GM15510 (cell line): ENCODE measurements around the gene EIF4EBP2.

Experiments
- POLR2A ChIP-seq: IDR thresholded peaks from 3 replicates; pipeline ENCODE4 v1.6.1; 2011; ENCODE audit warnings: borderline replicate concordance; ENCODE audit not compliant: insufficient read length; ENCODE audit errors: extremely low read depth

Gene EIF4EBP2

GRCh38 chr10:70369498-70370018 lies 34.4 kb upstream of the EIF4EBP2 start:
- TF ChIP-seq POLR2A, result no peak

DNA sequence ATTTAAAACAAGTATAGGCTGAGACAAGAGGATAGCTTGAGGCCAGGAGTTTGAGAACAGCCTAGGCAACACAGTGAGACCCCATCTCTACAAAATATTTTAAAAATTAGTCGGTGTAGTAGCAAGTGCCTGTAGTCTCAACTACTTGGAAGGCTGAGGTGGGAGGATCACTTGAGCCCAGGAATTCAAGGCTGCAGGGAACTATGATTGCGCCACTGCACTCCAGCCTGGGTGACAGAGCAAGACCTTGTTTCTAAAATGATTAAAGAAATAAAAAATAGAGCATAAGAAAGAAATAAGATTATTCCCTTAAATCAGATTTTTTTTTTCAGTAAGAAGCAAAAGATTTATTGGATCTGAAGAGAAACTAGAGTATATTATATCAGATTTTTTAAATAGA lies 33.2 kb upstream of the EIF4EBP2 start:
- no peak for TF ChIP-seq POLR2A

- TF ChIP-seq POLR2A, result no peak
Measured at GRCh38 chr10:70371846-70372245, 32.1 kb upstream of the EIF4EBP2 start.

DNA sequence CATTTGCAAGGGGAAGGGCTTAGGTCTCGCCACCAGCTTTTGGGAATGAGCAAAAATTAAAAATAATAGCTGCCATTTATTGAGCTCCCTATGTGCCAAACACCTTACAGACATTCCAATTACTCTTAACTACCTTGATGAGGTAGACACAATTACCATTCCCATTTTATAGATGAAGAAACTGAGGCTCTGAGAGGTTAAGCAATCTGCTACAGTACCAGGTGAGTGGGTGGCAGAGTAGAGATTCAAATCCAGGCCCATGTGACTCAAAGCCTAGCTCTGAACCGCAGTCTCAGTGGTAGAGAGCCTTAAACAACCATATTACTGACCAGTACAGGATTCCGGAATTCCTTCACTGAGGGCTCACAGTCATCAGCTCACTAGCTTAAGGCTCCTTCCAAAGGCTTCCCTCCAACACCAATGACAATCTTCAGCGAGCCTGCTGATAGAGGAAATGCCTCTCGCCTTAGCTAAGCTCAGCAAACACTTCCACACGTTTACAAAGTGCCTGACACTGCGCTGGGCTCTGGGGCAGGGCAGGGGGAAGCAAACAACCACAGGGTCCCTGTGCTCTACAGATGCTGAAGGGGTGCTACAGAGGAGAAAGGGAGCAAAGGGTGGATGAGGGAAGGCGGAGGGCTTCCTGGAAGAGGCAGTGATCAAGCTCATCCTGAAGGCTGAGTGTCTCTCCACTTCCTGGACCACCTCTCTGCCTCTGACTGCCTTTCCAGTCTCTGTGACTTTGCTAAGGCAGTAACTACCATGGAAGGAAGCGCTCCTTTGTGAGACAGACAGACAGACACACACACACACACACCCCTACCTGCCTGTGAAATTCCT lies 28.9 kb upstream of the EIF4EBP2 start:
- TF ChIP-seq POLR2A, result no peak

GRCh38 chr10:70376436-70377378 lies 27.2 kb upstream of the EIF4EBP2 start:
- no peak for TF ChIP-seq POLR2A

DNA sequence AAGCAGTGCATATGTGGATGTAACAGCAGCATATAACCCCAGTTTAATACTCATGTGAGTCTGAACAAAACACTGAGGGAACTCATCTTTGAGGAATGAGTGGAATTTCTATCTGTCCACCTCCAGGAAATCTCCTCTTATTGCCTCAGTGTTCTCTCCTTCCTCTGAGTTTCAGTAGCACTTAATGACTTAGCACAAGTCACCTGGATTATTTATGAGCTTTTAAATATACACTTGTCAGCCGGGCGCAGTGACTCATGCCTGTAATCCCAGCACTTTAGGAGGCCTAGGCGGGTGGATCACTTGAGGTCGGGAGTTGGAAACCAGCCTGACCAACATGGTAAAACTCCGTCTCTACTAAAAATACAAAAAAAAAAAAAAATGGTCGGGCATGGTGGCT lies 25.8 kb upstream of the EIF4EBP2 start:
- no peak for TF ChIP-seq POLR2A

- no peak for TF ChIP-seq POLR2A
Measured at GRCh38 chr10:70379581-70380176, 24.3 kb upstream of the EIF4EBP2 start.

DNA sequence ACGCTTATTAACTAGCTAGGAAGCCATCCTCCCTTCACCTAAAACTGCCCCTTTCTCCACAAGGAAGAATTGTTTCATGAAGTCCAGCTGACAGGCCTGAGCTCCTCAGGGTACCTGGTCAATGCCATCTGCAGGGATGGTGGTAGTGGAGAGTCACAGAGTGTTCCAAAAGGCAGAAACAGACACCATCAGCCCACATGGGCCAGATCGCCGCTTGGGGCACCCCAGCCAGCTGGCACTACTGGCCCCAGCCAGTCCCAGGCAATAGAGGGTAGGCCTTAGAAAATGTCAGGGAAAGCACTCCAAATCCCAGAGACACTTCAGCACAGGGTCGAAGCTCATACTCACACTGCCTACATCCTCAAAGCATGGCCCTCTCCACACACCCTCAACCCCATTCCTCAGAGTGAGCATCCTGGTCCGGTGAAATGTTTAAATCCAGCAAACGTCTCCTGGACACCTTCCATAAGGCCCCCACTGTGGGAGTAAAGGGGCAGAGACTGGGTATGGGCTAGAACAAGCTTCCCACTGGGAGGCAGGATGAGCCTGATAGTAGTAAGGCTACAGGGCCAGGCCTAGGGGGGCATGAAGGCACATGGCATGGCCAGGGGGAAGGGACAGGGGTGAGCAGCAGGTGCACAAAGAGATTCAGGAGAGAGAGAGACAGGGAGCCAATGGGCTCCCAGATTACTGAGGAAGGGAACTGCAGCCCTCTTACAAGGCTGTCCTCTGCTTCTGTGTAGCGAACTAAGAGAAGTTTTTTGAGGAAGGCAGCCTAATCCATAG lies 23.4 kb upstream of the EIF4EBP2 start:
- no peak for TF ChIP-seq POLR2A

DNA sequence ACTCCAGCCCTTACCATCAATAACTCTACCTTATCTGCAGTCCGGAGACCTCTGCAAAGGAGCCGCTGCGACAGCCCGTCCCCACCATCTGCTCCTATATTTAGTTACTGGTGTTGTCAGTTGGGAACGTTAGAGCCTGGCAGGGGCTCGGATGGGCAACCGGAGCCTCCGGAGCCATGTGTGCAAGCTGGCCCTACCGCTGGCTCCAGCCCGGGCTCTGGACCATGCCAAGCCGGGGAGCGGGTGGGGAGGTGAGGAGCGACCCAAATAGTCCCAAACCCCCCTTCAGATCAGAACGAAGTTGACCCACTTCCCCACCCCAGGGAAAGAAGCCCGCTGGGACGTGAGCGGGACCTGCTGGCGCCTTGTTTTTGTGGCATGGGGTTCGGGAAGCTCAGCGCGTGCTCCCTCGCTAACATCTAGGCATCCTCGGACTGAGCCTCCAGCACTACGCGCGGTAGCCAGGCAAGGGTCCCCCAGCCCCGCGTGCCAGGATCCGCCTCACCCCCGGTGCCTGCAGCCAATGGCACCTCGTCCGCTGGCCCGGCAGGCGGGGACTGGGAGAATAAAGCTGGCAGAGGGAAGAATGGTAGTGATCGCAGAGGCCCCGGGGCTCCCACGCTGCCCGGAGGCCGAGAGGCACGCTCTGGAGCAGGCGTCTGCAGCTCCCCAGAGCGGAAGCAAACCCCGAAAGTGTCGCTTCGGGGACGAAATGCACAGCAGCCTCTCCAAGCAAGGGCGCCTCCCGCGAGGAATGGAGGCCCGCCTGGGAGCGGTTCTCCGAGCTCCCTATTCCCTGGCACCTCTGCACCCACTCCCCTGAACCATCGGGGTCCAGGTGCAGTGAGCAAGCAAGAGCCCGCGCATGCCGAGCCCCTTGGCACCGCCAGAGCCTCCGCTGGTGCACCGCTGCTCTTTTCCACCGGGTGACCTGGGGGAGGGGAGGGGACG lies 22.2 kb upstream of the EIF4EBP2 start:
- TF ChIP-seq POLR2A, result no peak

DNA sequence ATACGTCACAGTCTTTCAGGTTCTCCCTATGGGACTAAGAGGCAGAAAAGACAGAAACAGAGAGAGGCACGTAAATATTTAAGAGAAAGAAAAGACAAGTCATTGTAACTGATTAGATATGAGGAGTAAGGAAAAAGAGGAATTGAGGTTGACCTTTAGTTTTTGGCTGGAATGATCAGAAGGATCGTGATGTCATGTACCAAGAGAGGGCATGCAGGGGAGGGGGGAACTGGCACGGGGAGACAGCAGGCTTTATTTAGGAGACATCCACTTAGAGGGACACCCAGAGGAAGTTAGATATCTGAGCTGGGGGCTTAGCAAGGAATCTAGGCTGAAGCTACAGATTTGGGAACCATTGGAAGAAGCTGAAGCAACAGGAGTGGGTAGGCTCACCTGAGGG lies 12.3 kb upstream of the EIF4EBP2 start:
- no peak for TF ChIP-seq POLR2A

DNA sequence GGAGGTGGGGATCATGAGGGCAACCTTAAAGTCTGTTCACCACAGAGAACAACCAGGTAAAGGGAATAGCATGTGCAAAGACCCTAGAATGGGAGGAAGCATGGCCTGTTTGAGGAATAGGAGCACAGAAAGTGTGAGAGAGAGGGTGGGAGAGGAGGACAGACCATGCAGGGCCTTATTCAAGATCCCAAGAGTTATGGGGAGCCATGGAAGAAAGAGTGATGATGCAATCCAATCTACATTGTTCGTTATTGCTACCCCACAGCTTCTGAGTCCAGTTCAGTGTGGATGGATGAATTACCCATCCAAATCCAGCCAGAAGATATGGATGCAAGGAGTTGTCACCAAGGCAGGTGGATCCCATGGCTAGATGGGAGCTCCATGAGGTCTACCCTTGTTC lies 7.8 kb upstream of the EIF4EBP2 start:
- TF ChIP-seq POLR2A, result no peak

GRCh38 chr10:70399177-70399576 lies 4.8 kb upstream of the EIF4EBP2 start:
- TF ChIP-seq POLR2A, result no peak

GRCh38 chr10:70403483-70404035 lies 386 bp upstream of the EIF4EBP2 start:
- TF ChIP-seq POLR2A, result no peak

DNA sequence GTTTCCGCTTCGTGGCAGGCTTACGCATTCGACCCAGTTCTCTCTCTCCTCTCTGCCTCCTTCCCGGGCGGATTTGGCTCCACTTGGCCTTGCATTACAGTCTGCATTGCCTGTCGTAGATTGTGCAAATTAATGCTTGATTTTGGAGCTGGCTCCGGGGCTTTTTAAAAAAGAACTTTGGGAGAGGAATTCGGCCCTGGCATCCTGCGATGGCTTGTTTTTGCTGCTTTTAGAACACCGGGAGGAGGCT lies 767 bp downstream of the EIF4EBP2 start:
- no peak for TF ChIP-seq POLR2A
